Panc1 (cell line): ENCODE data around the gene MGRN1.

ENCODE experiments used
- CTCF ChIP-seq: fragments of 450-650 bp; IDR thresholded peaks from 2 replicates; pipeline ENCODE4 v1.5.1; 2017; ENCODE audit warnings: mild to moderate bottlenecking
- POLR2AphosphoS5 ChIP-seq: IDR thresholded peaks from 2 replicates; pipeline ENCODE4 v1.6.1; 2012; ENCODE audit warnings: mild to moderate bottlenecking, low read depth, low read length, moderate library complexity
- REST ChIP-seq, 2 experiments: IDR thresholded peaks; 2 replicates each; pipeline ENCODE4 v1.6.1; 2011 to 2012; ENCODE audit warnings: low read depth in 2 of 2, control low read depth in 1 of 2, low read length in 1 of 2, mild to moderate bottlenecking in 1 of 2, moderate library complexity in 1 of 2; ENCODE audit not compliant: insufficient read depth in 1 of 2

GRCh38 chr16:4709481-4709880, 84.9 kb downstream of the MGRN1 start:
- TF ChIP-seq CTCF (no peak), POLR2AphosphoS5 (no peak), REST (IDR thresholded peaks at IDR 0.05; ENCODE audit: insufficient read depth in 1 of 2, low read depth in 2 of 2, low read length in 1 of 2) (no peak)
